Islet precursor cell (in vitro differentiated cells): ENCODE results near the gene FOXE1.

Experiments
- DNase-seq: peaks from one replicate; pipeline ENCODE4 v3.0.0-alpha.2; 2018

The FOXE1 gene

DNA sequence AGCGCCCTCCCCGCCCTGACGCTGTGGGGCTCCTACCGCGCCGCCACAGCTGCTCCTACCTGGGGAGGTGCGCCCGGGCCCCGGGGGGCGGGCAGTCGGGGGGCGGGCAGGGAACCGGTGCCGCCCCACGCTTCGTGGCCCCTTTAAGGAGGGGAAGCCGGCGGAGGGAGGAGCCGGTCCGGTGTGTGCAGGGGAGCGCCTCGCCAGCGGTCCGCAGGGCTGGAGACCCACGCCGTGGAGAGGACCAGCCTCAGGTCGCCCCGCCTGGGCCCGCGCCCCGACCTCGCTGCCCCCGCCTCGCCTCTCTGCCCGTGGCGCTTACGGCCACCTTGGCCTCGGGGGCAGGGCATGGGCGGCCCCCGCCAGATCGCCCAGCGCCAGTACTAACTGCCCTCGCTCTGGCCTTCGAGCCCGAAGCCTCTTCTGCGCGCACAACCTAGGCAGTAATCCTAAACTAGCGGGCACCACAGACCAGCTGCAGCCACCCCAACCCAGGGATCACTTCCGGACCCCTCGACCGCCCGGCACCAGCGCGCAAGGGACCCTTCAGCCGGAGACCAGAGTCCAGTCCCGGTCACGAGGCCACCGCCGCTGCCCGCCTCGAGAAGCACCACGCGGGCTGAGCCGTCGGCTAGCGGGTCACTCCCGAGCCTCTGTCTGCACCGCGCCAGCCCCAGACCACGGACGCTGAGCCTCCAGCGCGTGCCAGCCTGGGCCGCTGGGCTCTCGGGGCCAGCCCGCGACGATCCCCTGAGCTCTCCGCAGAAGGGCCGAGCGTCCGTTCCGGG is at the start of gene FOXE1:
FOXE1 (plus strand) TSS at position 171 of the 788 bp plus-strand sequence. CDS start 689 bp downstream, outside the sequence.
- peak; percentile 64 for DNase-seq

DNA sequence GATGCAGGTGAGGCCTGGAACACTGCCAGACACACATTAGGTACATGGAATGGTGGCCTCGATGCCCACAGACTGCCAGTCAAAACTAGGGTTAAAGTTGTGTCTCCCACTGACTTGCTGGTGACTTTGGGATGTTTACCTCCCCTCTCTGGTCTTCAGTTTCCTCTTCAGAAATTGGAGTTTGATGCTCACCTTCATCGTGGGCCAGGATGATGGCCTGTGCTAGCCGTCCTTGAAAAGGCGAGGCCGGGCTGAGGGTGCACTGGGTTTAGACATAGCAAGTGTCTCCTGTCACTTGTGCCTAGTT is 49.0 kb upstream of the FOXE1 start:
- DNase-seq, result no peak

DNA sequence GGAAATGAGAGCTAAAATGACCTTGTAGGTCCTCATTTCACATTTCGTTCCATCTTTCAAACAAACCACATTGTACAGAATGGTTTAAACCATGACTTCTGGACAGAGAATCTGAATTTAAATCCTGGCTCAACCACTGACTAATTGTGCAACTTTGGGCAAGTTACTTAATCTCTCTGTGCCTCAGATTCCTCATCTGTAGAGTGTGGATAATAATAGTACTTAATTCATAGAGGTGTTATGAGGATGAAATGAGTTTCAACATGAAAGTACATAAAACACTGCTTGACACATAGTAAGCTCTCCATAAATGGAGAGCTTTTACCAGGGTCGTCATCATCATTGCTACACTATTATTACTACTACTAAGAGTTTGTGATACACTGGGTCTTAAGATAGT is 46.3 kb upstream of the FOXE1 start:
- DNase-seq, result no peak

DNA sequence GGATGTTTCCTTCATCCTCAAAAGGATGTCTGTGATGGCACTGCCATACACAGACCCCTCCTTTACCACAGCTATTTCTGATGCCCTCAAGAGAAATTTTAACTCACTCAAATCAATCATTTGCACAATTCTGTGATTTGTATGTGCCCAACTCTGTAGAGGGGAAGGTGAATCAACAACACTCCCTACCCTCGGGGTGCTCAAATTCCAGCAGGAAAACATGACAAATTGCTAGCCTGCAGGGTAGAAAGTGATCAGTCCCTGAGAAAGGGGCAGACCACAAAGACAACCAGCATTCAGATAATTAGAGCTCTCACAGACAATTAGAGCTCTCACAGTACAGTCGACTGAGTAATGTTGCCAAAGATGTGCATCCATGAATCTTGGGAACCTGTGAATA is 45.3 kb upstream of the FOXE1 start:
- peak; percentile 81 for DNase-seq

DNA sequence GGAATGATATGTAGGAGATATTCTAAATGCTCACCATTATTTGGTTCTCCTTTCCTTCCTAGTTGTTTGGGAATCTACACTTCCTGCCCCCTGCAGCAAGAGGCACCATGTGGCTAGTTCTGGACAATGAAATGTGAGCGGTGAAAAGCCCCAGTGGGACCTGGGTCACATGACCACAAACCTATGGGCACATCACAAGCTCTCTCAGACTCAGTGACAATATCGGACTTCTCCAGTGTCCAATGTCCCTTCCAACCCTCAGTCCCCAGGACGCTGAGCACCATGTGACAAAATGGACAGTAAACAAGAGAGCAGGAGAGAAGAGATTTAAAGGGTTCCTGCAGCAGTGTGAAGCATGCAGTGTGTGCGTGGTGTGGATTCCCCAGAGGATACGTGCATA is 44.6 kb upstream of the FOXE1 start:
- no peak for DNase-seq

DNA sequence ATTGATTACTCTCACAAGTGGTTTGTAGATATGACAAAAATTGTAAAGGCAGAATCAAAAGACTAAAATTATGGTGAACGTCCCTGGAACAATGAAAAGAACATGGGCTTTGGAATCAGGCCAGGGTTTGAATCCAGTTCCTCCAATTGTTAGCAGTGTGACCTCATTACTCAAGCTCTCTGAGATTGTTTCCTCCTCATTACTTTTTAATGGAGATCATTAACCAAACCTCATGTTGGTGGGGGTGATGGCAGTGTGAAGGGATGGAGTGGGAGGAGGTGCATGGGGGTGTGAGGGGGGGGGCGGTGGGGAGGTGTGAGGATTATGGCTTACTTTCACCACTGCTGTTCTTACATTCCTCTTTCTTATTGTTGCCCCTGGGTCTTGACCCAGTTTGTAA is 44.1 kb upstream of the FOXE1 start:
- DNase-seq, result no peak

DNA sequence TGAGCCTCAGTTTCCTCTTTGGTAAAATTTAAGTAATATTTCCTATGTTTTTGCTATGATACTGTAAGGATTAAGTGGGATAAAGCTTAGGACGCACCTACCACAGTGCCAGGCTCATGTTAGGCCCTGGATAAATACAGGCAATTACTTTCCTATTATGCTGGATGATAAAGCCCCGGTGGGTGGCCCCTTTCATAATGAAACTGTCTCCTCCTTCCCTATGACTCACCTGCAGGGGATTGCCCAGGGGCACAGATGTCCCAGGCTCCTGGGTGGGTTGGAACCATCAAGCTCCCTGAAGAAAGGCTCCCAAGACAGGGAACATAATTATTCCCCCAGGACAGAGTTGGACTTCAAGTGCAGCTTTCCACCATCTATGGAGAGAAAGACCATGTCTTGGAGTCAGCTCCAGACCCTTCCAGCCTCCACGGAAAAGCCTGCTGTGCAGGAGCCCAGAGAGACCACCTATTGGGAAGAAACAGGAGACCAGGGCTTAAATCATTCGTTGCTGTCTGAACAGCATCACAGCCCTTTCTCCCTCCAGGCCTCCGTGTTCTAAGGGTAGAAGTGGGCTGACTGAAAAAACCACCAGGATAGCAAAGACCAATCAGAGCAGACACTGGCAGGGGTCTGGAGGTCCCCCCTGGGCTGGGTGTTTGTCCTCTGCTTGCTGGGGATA is 43.2 kb upstream of the FOXE1 start:
- DNase-seq, result peak; percentile 56

DNA sequence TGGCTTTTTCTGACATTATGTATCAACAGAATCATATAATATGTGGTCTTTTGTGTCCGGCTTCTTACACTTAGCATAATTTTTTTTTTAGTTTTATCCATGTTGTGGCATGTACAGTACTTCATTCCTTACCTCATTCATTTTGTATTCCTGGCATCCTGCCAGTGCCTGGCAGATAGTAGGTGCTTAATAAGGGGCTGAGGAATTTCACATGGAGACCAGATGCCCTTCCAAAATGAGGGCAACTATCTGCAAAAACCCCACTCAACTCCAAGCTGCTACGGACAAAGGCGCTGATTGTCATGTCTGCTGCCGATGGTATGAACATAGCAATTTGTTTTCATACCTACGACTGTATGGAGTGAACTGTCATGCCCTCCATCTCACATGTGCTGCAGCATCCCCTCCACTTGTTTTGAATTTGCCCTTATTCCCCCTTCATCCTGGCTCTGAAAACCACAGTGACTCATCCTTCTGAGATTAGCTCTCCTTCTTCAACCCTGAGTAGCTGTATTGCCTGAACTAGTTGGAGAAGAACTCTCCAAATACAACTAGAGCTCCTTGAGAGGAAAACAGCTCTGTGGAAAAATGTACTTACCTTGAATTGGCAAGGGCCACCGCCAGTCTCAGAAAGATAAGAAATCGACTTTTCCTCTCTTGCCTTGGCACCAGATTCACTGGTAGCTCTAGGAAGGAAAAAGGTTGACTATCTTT is 41.3 kb upstream of the FOXE1 start:
- no peak for DNase-seq

DNA sequence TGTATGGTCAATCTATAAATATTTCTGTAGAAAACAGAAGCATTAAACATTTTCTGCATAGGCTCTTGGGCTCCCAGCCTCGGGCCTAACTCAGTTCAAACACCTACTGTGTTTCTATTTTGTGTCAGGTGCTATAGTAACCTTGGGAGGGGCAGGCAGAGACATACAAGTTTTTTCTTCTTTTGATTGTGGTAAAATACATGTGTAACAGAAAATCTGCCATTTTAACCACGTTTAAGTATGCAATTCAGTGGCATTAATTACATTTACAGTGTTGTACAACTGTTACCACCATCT is 40.8 kb upstream of the FOXE1 start:
- no peak for DNase-seq

DNA sequence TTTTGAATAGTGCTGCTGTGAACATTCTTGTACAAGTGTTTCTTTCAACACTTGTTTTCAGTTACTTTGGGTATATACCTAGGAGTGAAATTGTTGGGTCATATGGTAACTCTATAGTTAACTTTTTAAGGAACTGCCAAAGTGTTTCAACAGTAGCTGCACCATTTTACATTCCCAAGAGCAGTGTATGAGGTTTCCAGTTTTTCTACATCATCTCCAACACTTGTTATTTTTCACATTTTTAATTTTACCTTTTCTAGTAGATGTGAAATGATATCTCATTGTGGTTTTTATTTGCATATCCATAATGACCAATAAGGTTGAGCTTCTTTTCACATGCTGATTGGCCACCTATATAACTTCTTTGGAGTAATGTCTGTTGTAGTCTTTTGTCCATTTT is 40.0 kb upstream of the FOXE1 start:
- no peak for DNase-seq

DNA sequence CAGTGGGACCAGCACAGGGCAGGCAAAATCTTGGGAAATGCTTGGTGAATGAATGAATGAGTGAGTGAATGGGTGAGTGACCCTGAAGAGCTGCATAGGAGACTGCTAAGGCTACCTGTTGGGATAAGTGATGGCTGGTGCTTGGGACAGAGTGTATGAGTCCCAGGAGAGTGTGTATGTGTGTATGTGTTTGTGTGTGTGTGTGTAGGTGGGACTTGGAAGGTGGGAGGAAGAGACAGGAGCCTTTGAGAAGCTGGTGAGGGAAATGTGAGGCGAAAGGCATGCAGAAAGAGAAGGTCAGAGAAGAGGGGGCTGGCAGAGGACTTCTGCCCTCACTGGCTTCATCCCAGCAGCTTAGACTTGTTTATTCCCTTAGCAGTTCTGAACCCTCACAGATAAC is 33.3 kb upstream of the FOXE1 start:
- DNase-seq, result no peak

DNA sequence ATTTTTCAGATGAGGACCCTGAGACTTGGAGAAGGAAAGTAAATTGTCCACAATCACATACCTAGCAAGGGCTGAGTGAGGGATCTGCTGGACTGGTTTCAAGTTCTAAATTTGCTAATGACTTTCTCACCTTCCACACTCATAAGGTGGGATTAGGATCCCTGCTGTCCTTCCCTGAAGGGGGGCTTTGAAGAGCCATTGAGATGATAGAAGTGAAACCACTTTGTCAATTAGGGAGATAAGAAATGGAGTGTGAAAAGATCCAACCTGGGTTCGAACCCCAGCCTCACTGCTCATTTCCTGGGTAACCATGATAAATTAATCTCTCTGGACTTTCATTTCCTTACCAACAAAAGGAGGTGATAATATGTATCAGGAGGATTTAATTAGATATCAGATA is 32.7 kb upstream of the FOXE1 start:
- no peak for DNase-seq

DNA sequence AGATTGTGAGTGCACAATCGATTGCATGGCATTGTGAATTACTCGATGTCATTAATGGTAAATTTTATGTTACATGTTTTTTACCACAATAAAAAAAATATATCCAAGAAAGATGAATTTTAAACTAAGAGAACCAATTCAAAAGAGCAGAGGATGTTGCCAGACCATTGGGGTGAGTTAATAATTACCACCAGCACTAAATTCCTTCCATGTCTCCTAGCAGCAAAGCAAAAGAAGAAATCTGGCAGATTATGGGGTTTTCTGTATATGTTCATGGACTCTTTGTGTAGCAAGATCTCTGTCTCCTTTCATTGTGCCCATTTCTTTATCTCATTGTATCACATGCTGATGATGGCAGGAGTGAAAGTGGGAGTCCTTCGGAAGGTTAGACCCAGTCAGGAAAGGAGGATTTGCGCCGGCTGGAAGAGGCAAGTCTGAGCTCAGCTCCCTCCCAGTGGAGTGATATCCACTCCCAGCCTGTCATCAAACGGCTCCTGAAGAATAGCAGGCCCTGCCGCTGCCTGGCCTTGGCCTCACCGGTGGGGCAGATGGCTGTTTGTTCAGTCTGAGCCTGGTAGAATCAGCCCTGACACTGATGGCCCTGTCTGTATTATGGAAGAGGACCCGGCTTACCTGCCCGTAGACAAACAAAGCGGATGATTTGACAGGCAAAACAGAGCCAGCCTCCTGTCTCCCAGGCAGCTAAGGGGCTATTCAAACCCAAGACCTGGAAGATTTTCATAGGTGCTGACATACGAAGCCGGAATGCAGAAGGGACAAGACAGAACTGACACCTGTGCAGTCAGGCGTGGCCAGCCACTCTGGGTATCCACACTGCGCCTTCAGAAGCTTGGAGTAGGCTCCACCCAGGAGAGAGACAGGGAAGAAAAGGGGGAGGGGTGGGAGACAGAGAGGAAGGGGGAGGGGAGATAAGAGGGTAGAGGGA is 21.9 kb upstream of the FOXE1 start:
- DNase-seq, result peak; percentile 85

DNA sequence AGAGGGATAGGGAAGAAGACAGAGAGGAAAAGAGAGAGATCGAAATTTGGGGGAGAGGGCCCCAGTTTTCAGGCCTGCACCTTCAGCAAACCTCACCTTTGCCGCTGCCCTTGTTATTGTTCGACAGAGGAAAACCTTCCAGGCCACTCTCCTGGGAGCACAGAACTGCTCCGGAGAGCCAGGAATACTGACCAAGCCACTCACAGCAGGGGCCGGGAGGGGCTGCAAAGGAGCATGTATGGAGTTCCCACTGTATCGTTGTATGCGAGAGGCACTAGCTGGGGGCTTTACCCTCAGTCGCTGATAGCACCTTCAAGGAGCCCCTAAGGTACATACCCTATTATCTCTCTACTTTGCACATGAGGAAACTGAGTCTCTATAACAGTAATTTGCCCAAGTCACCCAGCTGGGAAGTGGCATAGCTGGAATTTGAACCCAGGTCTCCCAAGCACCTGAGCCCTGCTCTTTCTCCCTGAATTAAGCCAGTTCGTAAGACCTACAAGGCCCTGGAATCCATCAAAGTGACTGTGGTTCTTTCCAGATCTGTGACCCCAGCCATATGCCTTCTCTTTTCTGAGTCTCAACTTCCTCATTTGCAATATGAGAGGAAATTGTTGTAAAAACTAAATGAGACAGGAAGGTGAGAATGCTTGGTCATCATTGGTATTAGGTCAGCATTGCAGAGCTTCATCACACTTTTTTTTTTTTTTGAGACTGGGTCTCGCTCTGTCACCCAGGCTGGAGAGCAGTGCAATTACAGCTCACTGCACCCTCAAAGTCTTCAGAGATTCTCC is 21.0 kb upstream of the FOXE1 start:
- no peak for DNase-seq

DNA sequence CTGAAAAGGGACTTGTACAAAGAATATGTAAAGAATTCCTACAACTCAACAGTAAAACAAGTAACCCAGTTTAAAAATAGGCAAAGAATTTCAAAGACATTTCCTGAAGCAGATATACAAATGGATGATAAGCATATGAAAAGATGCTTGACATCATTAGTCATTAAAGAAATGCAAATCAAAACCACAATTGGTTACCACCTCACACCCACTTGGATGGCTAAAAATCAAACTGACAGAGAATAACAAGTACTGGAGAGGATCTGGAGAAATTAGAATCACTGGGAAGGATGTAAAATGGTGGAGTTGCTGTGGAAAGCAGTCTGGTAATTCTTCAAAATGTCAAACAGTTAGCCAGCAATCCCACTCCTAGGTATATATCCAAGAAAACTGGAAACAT is 12.5 kb upstream of the FOXE1 start:
- no peak for DNase-seq

DNA sequence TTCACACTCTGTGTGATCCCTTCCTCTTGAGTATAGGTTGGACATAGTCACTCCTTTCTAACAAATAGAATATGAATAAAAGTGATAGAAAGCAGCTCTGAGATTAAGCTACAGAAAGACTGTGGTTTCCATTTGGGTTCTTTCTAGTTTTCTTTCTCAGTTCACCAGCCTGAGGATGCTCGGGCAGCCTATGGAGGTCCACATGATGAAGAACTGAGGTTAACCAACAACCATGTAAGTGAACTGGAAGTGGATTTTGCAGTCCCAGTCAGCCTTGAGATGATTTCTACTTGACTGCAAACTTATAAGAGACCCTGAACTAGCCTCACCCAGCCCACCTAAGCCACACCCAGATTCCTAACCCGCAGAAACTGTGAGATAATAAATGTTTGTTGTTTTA is 10.1 kb upstream of the FOXE1 start:
- no peak for DNase-seq

DNA sequence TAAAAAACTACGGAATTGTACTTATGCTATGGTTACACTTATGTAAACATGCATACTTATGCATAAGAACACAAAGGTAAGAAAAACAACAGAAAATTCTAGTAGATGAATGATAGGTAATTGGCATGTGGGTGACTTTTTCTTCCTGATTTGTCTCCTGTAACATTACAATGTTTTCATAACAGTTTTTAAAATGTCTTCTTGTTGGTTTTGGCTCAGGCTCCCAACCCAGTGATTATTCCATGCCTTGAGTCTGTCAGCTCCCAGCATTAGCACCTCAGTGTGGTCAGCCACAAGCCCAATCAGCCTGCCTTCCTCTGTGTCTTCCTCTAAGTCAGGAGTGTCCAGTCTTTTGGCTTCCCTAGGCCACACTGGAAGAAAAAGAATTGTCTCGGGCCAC is 7.9 kb upstream of the FOXE1 start:
- no peak for DNase-seq

DNA sequence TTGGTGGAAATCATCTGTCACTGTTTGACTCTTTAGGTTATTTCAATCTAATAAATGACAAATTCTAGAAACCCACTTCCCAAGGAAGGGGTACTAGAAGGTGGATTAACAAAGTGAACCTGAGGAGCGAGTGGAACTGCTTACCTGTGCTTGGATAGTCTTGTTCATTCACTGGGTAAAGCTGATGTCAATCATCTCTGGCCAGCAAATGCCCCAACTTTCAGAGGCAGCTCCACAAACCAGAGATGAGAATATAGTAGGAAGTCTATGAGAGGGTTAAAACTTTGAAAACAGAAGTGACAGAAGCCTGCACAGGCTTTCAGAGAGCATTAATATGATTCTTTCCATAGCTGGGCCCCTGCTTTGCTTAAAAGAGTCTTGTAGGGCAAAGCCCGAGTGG is 7.3 kb upstream of the FOXE1 start:
- DNase-seq, result no peak

DNA sequence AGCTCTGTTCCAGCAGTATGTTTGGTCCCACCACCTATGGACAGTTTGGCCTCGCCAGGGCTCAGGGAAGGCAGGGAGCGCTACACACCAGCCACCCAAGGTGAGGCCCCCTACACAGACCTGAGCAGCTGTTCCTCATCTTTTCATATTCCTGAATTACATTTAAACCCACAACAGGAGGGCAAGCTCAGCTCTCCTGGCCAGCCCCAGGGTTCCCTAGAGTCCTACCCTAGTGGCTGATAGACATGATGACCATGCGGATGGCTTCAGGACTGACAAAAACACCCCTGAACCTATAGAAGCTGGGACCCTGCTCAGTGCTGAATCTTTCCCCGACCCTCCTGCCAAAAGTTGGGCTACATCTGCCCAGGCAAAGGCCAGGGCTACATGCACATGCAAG is 6.7 kb upstream of the FOXE1 start:
- no peak for DNase-seq

DNA sequence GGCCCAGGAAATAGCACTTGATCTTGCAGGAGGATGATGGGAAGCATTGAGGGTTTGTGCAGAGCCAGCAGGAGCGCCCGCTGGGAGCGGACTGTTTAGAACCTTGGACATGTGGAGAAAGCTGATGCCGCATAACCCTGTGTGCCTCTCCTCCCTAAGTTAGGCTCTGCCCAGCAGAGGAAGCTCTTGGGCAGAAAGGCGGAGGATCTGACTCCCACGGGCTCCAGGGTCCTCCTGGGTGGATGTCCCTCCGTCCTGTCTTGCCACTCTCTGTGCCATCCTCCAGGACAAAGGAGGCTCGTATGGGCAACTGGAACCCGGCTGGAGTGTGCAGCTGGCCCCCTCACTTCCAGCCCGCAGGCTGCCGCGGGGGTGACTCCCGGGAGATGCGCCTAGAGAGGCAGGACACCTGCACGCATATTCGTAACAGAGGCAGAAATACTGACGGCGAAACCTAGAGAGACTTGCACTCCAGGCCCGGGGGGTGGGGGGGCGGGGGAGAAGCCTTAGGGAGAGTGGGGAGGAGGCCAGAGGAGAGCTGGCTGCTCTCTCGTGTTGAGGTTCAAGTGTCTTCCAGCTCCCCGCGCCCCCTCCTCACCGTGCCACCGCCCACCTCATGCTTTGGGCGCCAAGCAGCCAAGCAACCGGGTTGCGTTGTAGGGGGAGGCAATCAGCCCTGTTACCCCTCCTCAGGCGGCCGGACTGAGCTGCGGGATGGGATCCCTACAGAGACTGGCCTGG is 5.4 kb upstream of the FOXE1 start:
- DNase-seq, result no peak

DNA sequence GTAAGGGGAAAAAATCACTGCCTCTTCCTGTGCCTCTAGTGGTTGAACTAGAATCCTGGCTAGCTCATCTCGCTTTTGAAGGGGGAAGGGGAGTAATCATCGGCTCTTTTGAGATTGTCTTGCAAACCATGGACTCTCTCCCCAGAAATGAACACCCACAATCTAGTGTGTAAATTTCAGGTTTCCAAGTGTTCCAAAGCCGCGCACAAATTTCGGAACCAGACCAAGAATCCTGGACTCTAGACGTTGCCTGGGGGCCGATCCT is 4.9 kb upstream of the FOXE1 start:
- peak; percentile 61 for DNase-seq
